Neuronal stem cell (in vitro differentiated cells): ENCODE results near the gene SVIL.
A peak's percentile ranks its signal among the peaks of the same experiment; 100 is the strongest.
"Not testable (repeated sequence)": the region's sequence is repeated elsewhere in the genome, so short reads cannot be mapped to it uniquely, and the experiment has no call there.

Experiments
- DNase-seq: peaks from one replicate; pipeline ENCODE4 v3.0.0-alpha.2; 2013; ENCODE audit warnings: low spot score
- H2AFZ ChIP-seq: one replicate; pipeline ENCODE4 v1.6.1; 2013; ENCODE audit warnings: mild to moderate bottlenecking, low read length, inconsistent platforms
- H2AK5ac ChIP-seq: 2 replicates; pipeline ENCODE4 v1.6.1; 2013; ENCODE audit warnings: low read depth, mild to moderate bottlenecking, inconsistent platforms, low read length, moderate library complexity, mixed read lengths
- H2BK120ac ChIP-seq: 2 replicates; pipeline ENCODE4 v1.6.1; 2013; ENCODE audit warnings: low read depth, mild to moderate bottlenecking, inconsistent platforms, low read length, moderate library complexity, mixed read lengths
- H2BK12ac ChIP-seq: one replicate; pipeline ENCODE4 v1.6.1; 2013; ENCODE audit warnings: low read length, inconsistent platforms
- H2BK15ac ChIP-seq: 2 replicates; pipeline ENCODE4 v1.6.1; 2013; ENCODE audit warnings: mild to moderate bottlenecking, low read length, inconsistent platforms, mixed read lengths
- H2BK5ac ChIP-seq: one replicate; pipeline ENCODE4 v1.6.1; 2013; ENCODE audit warnings: inconsistent platforms, mild to moderate bottlenecking, low read length, moderate library complexity
- H3K14ac ChIP-seq: one replicate; pipeline ENCODE4 v1.6.1; 2013; ENCODE audit warnings: low read length, inconsistent platforms
- H3K18ac ChIP-seq: 2 replicates; pipeline ENCODE4 v1.6.1; 2013; ENCODE audit warnings: low read length, inconsistent platforms
- H3K23ac ChIP-seq: 2 replicates; pipeline ENCODE4 v1.6.1; 2013; ENCODE audit warnings: low read depth, mild to moderate bottlenecking, mixed read lengths, low read length, inconsistent platforms; ENCODE audit not compliant: poor library complexity
- H3K27ac ChIP-seq: replicated peaks from 3 replicates; pipeline ENCODE4 v1.5.1; 2013; ENCODE audit warnings: low read length, inconsistent platforms
- H3K27me3 ChIP-seq, 3 experiments: 2 replicates each; pipeline ENCODE4 v1.6.1; 2013; ENCODE audit warnings: low read length in 3 of 3, mild to moderate bottlenecking in 2 of 3, inconsistent platforms in 1 of 3, low read depth in 1 of 3, mixed read lengths in 1 of 3, moderate library complexity in 1 of 3; ENCODE audit not compliant: control insufficient read depth in 3 of 3, insufficient read depth in 3 of 3
- H3K36me3 ChIP-seq, 2 donors: replicated peaks in 1 of 2; 2 replicates each; pipeline ENCODE4 v1.6.1; 2013; ENCODE audit warnings: low read length in 2 of 2; ENCODE audit not compliant: control insufficient read depth in 2 of 2, insufficient read depth in 2 of 2
- H3K4ac ChIP-seq: 2 replicates; pipeline ENCODE4 v1.6.1; 2013; ENCODE audit warnings: inconsistent platforms, mild to moderate bottlenecking, low read length, moderate library complexity
- H3K4me1 ChIP-seq, 2 donors: 1 replicate in 1 of 2; 2 replicates in 1 of 2; pipeline ENCODE4 v1.6.1; 2013; ENCODE audit warnings: low read length in 2 of 2, low read depth in 1 of 2; ENCODE audit not compliant: control insufficient read depth in 2 of 2, insufficient read depth in 1 of 2
- H3K4me2 ChIP-seq: one replicate; pipeline ENCODE4 v1.6.1; 2013; ENCODE audit warnings: mild to moderate bottlenecking, low read length, inconsistent platforms; ENCODE audit not compliant: insufficient read depth, poor library complexity, severe bottlenecking
- H3K4me3 ChIP-seq, 2 donors: 2 replicates each; pipeline ENCODE4 v1.5.1; 2013; ENCODE audit warnings: low read length in 2 of 2, mild to moderate bottlenecking in 2 of 2, inconsistent platforms in 1 of 2, moderate library complexity in 1 of 2
- H3K79me1 ChIP-seq: one replicate; pipeline ENCODE4 v1.6.1; 2013; ENCODE audit warnings: low read depth, mild to moderate bottlenecking, inconsistent platforms, low read length, moderate library complexity
- H3K9ac ChIP-seq: one replicate; pipeline ENCODE4 v1.6.1; 2013; ENCODE audit warnings: mild to moderate bottlenecking, low read depth, low read length, inconsistent platforms; ENCODE audit not compliant: poor library complexity
- H3K9me3 ChIP-seq, 2 donors: replicated peaks in 1 of 2; 2 replicates each; pipeline versions ENCODE3 to v1.6.1; 2013; ENCODE audit warnings: low read length in 2 of 2, mild to moderate bottlenecking in 2 of 2, inconsistent platforms in 1 of 2, low read depth in 1 of 2, mixed read lengths in 1 of 2, moderate library complexity in 1 of 2; ENCODE audit not compliant: control insufficient read depth in 2 of 2, insufficient read depth in 1 of 2
- H4K8ac ChIP-seq: one replicate; pipeline ENCODE4 v1.6.1; 2013; ENCODE audit warnings: low read depth, mild to moderate bottlenecking, inconsistent platforms, low read length, moderate library complexity
- H4K91ac ChIP-seq: one replicate; pipeline ENCODE4 v1.6.1; 2013; ENCODE audit warnings: low read length, low read depth, mild to moderate bottlenecking, inconsistent platforms; ENCODE audit not compliant: poor library complexity
- WGBS, 2 donors: extraction: QIAGEN DNeasy Blood & Tissue Kit; methylation state at CpG; one replicate each; pipeline ENCODE4 v1.1.7; 2013; ENCODE audit warnings: missing lambda C conversion rate in 2 of 2, mixed read lengths in 1 of 2; ENCODE audit not compliant: insufficient read length in 2 of 2, insufficient replicate concordance in 1 of 2; ENCODE audit errors: extremely low coverage in 2 of 2; 5-methylcytosine and 5-hydroxymethylcytosine counted together

Gene SVIL

DNA sequence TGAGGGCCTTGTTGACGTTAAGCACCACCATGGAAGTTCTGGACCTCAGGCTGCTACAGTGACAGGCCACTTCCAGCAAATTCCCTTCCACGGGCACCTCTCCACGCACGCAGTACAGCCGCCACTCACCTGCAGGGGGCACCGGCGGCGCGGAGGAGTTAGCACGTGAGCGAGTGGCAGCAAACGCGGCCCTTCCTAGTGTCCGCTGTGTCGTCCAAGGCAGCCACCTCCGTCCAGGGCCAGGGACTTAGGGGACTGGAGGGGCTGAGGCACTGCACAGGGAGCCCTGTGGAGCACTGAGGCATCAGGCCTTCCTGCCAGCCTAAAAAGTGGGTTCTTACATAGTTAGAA lies 164.4 kb downstream of the SVIL start:
- H2BK15ac ChIP-seq: no peak overlapping the region
- H3K4me3 ChIP-seq: no peak overlapping the region
- H2AK5ac ChIP-seq: no peak overlapping the region
- H3K4me1 ChIP-seq: peaks cover 3 to 9% of the 10 kb centered on the region in 2 donors
- no peak overlapping the region for H4K8ac ChIP-seq
- no peaks in the 10 kb centered on the region for H3K9me3 ChIP-seq
- H3K14ac ChIP-seq: no peak overlapping the region
- H3K79me1 ChIP-seq: no peaks in the 10 kb centered on the region
- peak; percentile 30 for DNase-seq
- no peak overlapping the region for H3K4me2 ChIP-seq
- no peak overlapping the region for H2BK12ac ChIP-seq
- peak overlapping the region; percentile 42 for H2BK5ac ChIP-seq
- no peak overlapping the region for H2AFZ ChIP-seq
- no peak overlapping the region for H3K4ac ChIP-seq
- no CpG with 5 or more reads among the region's 16 CpGs for WGBS, 2 donors
- H3K27ac ChIP-seq: no peak overlapping the region
- peak overlapping the region; percentile 50 for H3K9ac ChIP-seq
- H3K36me3 ChIP-seq: peaks cover 41 to 65% of the 10 kb centered on the region in 2 donors
- no peaks in the 10 kb centered on the region for H3K27me3 ChIP-seq
- no peak overlapping the region for H4K91ac ChIP-seq
- peak overlapping the region; percentile 55 for H3K23ac ChIP-seq
- H3K18ac ChIP-seq: peak overlapping the region; percentile 0
- no peak overlapping the region for H2BK120ac ChIP-seq

DNA sequence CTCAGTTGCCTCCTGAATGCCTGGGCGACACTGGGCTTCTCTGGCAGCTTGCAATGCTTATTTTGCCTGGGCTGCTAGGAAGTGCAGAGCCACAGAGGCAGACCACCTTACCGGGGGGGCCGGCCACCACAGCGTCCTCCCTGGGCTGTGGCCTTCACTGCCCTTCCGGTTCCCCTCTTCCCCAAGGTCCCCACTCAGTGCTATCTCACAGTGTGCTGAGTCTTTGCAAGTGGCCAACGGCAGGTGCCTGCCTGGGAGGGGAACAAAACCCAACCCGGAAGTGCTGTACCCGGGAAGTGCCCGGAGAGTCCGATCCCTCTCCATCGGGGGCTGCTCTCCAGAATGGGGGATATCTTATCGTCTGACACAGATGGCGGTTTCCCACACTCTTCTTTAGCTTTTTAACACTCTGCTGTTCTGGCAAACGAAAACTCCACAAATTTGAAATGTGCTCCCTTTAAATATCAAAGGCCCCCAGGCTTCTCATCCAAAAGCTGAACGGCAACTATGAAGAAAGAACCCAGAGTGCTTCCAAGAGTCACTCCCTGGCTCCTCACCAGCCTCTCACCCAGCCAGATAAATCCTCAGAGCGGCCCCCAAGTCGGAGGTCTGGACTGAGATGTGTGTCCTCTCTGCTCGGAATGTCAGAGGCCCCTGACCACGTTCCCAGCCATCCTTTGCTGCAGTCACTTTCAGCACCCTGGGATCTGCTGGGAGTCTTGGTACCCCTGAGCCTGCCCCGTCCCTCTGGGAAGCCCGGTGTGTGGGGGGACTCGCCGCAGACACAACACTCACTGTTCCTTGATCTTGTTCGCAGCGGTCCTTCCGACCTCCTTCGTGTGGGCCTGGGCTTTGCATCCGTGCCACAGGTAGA lies 165.1 kb downstream of the SVIL start:
- Histone ChIP-seq H3K4me2 (no peak overlapping the region), H3K18ac (peak overlapping the region; percentile 22), H3K27me3 (no peaks in the 10 kb centered on the region), H4K91ac (no peak overlapping the region), H2BK15ac (no peak overlapping the region), H3K9ac (no peak overlapping the region), H3K79me1 (no peaks in the 10 kb centered on the region), H2BK120ac (no peak overlapping the region), H3K4me1 (peaks cover 3 to 9% of the 10 kb centered on the region in 2 donors), H3K36me3 (peaks cover 45 to 68% of the 10 kb centered on the region in 2 donors), H3K14ac (no peak overlapping the region), H3K23ac (no peak overlapping the region), H2AFZ (no peak overlapping the region), H2BK5ac (peak overlapping the region; percentile 68), H2AK5ac (no peak overlapping the region), H3K4me3 (no peak overlapping the region), H3K9me3 (no peaks in the 10 kb centered on the region), H3K27ac (no peak overlapping the region), H2BK12ac (no peak overlapping the region), H4K8ac (no peak overlapping the region), H3K4ac (no peak overlapping the region)
- WGBS, 2 donors: no CpG with 5 or more reads among the region's 28 CpGs
- no peak for DNase-seq

DNA sequence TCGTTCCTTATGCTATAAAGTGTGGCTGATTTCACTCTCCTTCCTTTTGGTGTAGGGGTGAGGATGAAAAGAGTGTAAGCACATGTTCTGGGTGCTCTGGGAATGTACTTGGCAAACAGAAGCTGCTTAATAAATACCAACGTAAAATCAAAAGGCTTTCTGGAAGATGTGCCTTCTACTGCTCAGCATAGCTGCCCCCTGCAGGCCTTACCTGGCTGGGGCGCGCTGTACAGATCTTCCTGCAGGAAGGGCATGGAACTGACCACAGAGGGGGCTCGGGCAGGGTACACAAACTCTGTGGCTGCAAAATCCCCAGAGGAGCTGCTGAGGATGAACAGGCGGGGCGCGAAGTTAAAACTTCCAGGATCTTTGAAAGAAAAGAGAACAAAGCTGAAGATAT lies 169.4 kb downstream of the SVIL start:
- H2AFZ ChIP-seq: no peak overlapping the region
- H2BK12ac ChIP-seq: no peak overlapping the region
- H3K36me3 ChIP-seq: peaks cover 45 to 77% of the 10 kb centered on the region in 2 donors
- no peak overlapping the region for H3K9ac ChIP-seq
- no peak overlapping the region for H4K8ac ChIP-seq
- H3K9me3 ChIP-seq: peaks cover 0 to 9% of the 10 kb centered on the region in 2 donors
- H3K18ac ChIP-seq: no peak overlapping the region
- H3K27me3 ChIP-seq: no peaks in the 10 kb centered on the region
- no peak overlapping the region for H2BK15ac ChIP-seq
- H3K4me3 ChIP-seq: no peak overlapping the region
- no CpG with 5 or more reads among the region's 8 CpGs for WGBS, 2 donors
- H3K4ac ChIP-seq: no peak overlapping the region
- no peaks in the 10 kb centered on the region for H3K4me1 ChIP-seq
- H2BK120ac ChIP-seq: no peak overlapping the region
- no peak overlapping the region for H3K14ac ChIP-seq
- no peaks in the 10 kb centered on the region for H3K79me1 ChIP-seq
- H3K4me2 ChIP-seq: peak overlapping the region; percentile 11
- DNase-seq: no peak
- H3K27ac ChIP-seq: no peak overlapping the region
- no peak overlapping the region for H2BK5ac ChIP-seq
- H4K91ac ChIP-seq: no peak overlapping the region
- H2AK5ac ChIP-seq: no peak overlapping the region
- H3K23ac ChIP-seq: no peak overlapping the region

DNA sequence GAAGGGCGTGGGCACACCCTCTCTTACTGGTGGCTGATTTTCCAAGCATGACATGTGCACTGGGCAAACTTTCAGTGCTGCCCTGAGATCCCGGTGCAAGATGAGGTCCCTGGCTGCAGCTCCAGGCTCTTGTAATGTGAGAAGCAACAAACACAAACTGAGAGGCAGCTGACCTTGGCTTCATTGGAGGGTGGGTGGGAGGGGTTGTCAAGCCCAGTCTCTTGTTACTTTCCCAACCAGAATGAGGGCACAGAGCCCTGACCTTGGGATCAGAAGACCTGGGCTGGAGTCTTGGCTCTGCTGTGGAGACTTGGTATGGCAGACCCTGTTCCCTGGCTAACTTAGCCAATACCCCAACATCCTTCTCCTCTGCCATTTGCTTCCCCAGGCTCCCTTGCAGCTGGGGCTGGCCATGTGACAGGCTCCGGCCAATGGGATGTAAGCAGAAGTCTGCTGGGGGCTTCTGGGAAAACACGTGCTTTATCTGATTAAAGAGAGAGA lies 170.1 kb downstream of the SVIL start:
- not testable (repeated sequence) for DNase-seq, H3K23ac ChIP-seq
- peaks cover 39 to 77% of the 10 kb centered on the region in 2 donors for H3K36me3 ChIP-seq

More for the DNA sequence above, 170.1 kb downstream of the SVIL start:
- WGBS, 2 donors: no CpG with 5 or more reads among the region's 4 CpGs
- not testable (repeated sequence) for H3K9ac ChIP-seq, H3K4me2 ChIP-seq, H2AFZ ChIP-seq, H3K27ac ChIP-seq, H3K4ac ChIP-seq, H4K8ac ChIP-seq, H3K14ac ChIP-seq, H3K79me1 ChIP-seq, H2BK12ac ChIP-seq, H2BK120ac ChIP-seq, H3K4me1 ChIP-seq, H3K27me3 ChIP-seq, H4K91ac ChIP-seq, H2AK5ac ChIP-seq, H3K18ac ChIP-seq, H2BK15ac ChIP-seq, H3K4me3 ChIP-seq, H2BK5ac ChIP-seq
- H3K9me3 ChIP-seq: peaks cover 0 to 15% of the 10 kb centered on the region in 2 donors
